GM19099 (cell line): Measurements from ENCODE around the gene NOX5.

Experiments
- POLR2A ChIP-seq: IDR thresholded peaks from 3 replicates; pipeline ENCODE4 v1.6.1; 2011; ENCODE audit warnings: low read depth; ENCODE audit not compliant: insufficient read length; ENCODE audit errors: extremely low read depth

NOX5 gene

GRCh38 chr15:69080295-69081248, 66.1 kb downstream of the NOX5 start:
- no peak for TF ChIP-seq POLR2A

GRCh38 chr15:69081310-69082004, 67.0 kb downstream of the NOX5 start:
- no peak for TF ChIP-seq POLR2A

- no peak for TF ChIP-seq POLR2A
Measured at GRCh38 chr15:69082021-69082502, 67.6 kb downstream of the NOX5 start.

- TF ChIP-seq POLR2A: no peak
Measured at GRCh38 chr15:69082554-69082953, 68.1 kb downstream of the NOX5 start.

- TF ChIP-seq POLR2A: no peak
Measured at GRCh38 chr15:69084404-69085030, 70.0 kb downstream of the NOX5 start.

GRCh38 chr15:69085325-69086081, 71.0 kb downstream of the NOX5 start:
- TF ChIP-seq POLR2A: no peak

- no peak for TF ChIP-seq POLR2A
Measured at GRCh38 chr15:69086427-69087204, 72.1 kb downstream of the NOX5 start.

GRCh38 chr15:69087366-69087976, 73.0 kb downstream of the NOX5 start:
- TF ChIP-seq POLR2A: no peak

- no peak for TF ChIP-seq POLR2A
Measured at GRCh38 chr15:69088300-69088965, 73.9 kb downstream of the NOX5 start.

GRCh38 chr15:69089258-69089657, 74.8 kb downstream of the NOX5 start:
- no peak for TF ChIP-seq POLR2A

GRCh38 chr15:69090197-69090948, 75.9 kb downstream of the NOX5 start:
- TF ChIP-seq POLR2A: no peak

GRCh38 chr15:69091654-69092053, 77.2 kb downstream of the NOX5 start:
- no peak for TF ChIP-seq POLR2A
